Measurements from ENCODE around the gene SHB.

SHB gene

GRCh38 chr9:38042626-38043357 lies 26.2 kb downstream of the SHB start:
- no peak for DNase-seq (ENCODE audit: low read depth)

GRCh38 chr9:38041564-38042243 lies 27.3 kb downstream of the SHB start:
- DNase-seq (ENCODE audit: low read depth), result no peak

GRCh38 chr9:38039907-38040682 lies 28.9 kb downstream of the SHB start:
- DNase-seq (ENCODE audit: low read depth), result no peak

- no peak for DNase-seq (ENCODE audit: low read depth)
Measured at GRCh38 chr9:38039090-38039906, 29.7 kb downstream of the SHB start.

GRCh38 chr9:38038307-38039089 lies 30.5 kb downstream of the SHB start:
- DNase-seq (ENCODE audit: low read depth), result no peak

- no peak for DNase-seq (ENCODE audit: low read depth)
Measured at GRCh38 chr9:38037981-38038306, 31.1 kb downstream of the SHB start.

- no peak for DNase-seq (ENCODE audit: low read depth)
Measured at GRCh38 chr9:38036359-38037084, 32.5 kb downstream of the SHB start.

GRCh38 chr9:38035873-38036272 lies 33.2 kb downstream of the SHB start:
- no peak for DNase-seq (ENCODE audit: low read depth)

GRCh38 chr9:38033941-38034340 lies 35.1 kb downstream of the SHB start:
- no peak for DNase-seq (ENCODE audit: low read depth)

- DNase-seq (ENCODE audit: low read depth), result no peak
Measured at GRCh38 chr9:38032266-38033110, 36.5 kb downstream of the SHB start.

- DNase-seq (ENCODE audit: low read depth), result no peak
Measured at GRCh38 chr9:38031594-38031993, 37.4 kb downstream of the SHB start.

- DNase-seq (ENCODE audit: low read depth), result no peak
Measured at GRCh38 chr9:38030658-38031057, 38.4 kb downstream of the SHB start.

GRCh38 chr9:38029915-38030638 lies 39.0 kb downstream of the SHB start:
- DNase-seq (ENCODE audit: low read depth), result no peak

GRCh38 chr9:38027714-38028113 lies 41.3 kb downstream of the SHB start:
- DNase-seq (ENCODE audit: low read depth), result no peak

- DNase-seq (ENCODE audit: low read depth), result no peak
Measured at GRCh38 chr9:38026840-38027527, 42.0 kb downstream of the SHB start.

- peak; percentile 51 for DNase-seq (ENCODE audit: low read depth)
Measured at GRCh38 chr9:38026021-38026809, 42.8 kb downstream of the SHB start.

GRCh38 chr9:38025166-38025565 lies 43.9 kb downstream of the SHB start:
- DNase-seq (ENCODE audit: low read depth), result no peak

Measured in fibroblast of the conjunctiva (primary cell).